Breast epithelium (tissue), 4 donors: ENCODE measurements around the gene KREMEN1. TPM values are rescaled to one million over a fixed set of nuclear protein-coding genes. Genes with fewer than 3 reads are reported as not detected.

Experiments
- DNase-seq, 2 donors: peaks; one replicate each; pipeline ENCODE4 v3.0.0-alpha.2; 2019; ENCODE audit warnings: low spot score in 2 of 2
- H3K27ac ChIP-seq, 2 donors: fragments of 200-600 bp; sonication (generic) in 1 of 2; one replicate each; pipeline ENCODE4 v1.5.1; 2016 to 2019; ENCODE audit warnings: mild to moderate bottlenecking in 1 of 2
- H3K27me3 ChIP-seq, 2 donors: fragments of 200-600 bp; sonication (generic) in 1 of 2; one replicate each; pipeline versions ENCODE4 v1.5.1 to v1.6.0; 2017 to 2019; ENCODE audit warnings: control low read depth in 1 of 2, mild to moderate bottlenecking in 1 of 2
- H3K36me3 ChIP-seq: fragments of 200-600 bp; one replicate; pipeline ENCODE4 v1.5.1; 2019
- H3K4me1 ChIP-seq, 2 donors: fragments of 200-600 bp; sonication (generic); one replicate each; pipeline ENCODE4 v1.5.1; 2016 to 2019; ENCODE audit warnings: control low read depth in 1 of 2
- H3K4me3 ChIP-seq, 3 donors: fragments of 200-600 bp; sonication (generic); 1 replicate in 2 of 3; 2 replicates in 1 of 3; pipeline ENCODE4 v1.5.1; 2016 to 2019; ENCODE audit warnings: mild to moderate bottlenecking in 3 of 3, moderate library complexity in 2 of 3
- H3K9me3 ChIP-seq, 2 donors: fragments of 200-600 bp; sonication (generic) in 1 of 2; one replicate each; pipeline ENCODE4 v1.5.1; 2016 to 2019; ENCODE audit warnings: control low read depth in 1 of 2
- CTCF ChIP-seq, 3 donors: fragments of 450-650 bp; IDR thresholded peaks; one replicate each; pipeline ENCODE4 v1.5.1; 2016 to 2017; ENCODE audit warnings: antibody characterized with exemption in 3 of 3, mild to moderate bottlenecking in 3 of 3, moderate library complexity in 3 of 3
- POLR2A ChIP-seq: fragments of 450-650 bp; IDR thresholded peaks from one replicate; pipeline ENCODE4 v1.6.1; 2016; ENCODE audit warnings: antibody characterized with exemption, mild to moderate bottlenecking, moderate library complexity
- POLR2AphosphoS5 ChIP-seq, 3 donors: sonication (generic); formaldehyde crosslinking; IDR thresholded peaks; one replicate each; pipeline ENCODE4 v1.6.1; 2017; ENCODE audit warnings: antibody characterized with exemption in 3 of 3
- intact Hi-C: fragments of 100-400 bp; cut with DNase I; formaldehyde crosslinking; loops from one replicate; pipeline ENCODE4 v1.15.1; 2023; ENCODE audit warnings: low total_unique reads
- total RNA-seq, 3 donors: library from RNA; depleted of rRNA; stranded (reverse); fragments of >200 nt; gene quantifications; one replicate each; pipeline ENCODE4 v1.1.0, GENCODE V29; 2016

KREMEN1 gene
- total RNA-seq, 3 donors from 2014 or later: 9.5 to 13.6 (median 13.5) TPM

- TF ChIP-seq POLR2AphosphoS5 (IDR thresholded peaks at IDR 0.05): no peak
- TF ChIP-seq POLR2A: no peak
- TF ChIP-seq CTCF (IDR thresholded peaks at IDR 0.05): no peak
- no peak for DNase-seq
- H3K4me3 ChIP-seq: no peak overlapping the region
- no peak overlapping the region for H3K27ac ChIP-seq
- intact Hi-C loops: no loop called here
- no peaks in the 10 kb centered on the region for H3K27me3 ChIP-seq
- no peaks in the 10 kb centered on the region for H3K4me1 ChIP-seq
- H3K36me3 ChIP-seq: no peaks in the 10 kb centered on the region
- H3K9me3 ChIP-seq: peaks cover 0 to 5% of the 10 kb centered on the region in 2 donors
These were observed 122.5 kb downstream of the KREMEN1 start for GRCh38 chr22:29195118-29195963.

GRCh38 chr22:29195964-29196666 is 123.3 kb downstream of the KREMEN1 start:
- no peak overlapping the region for H3K4me3 ChIP-seq
- no peaks in the 10 kb centered on the region for H3K4me1 ChIP-seq
- no peaks in the 10 kb centered on the region for H3K36me3 ChIP-seq
- H3K9me3 ChIP-seq: peaks cover 0 to 5% of the 10 kb centered on the region in 2 donors
- no peak for DNase-seq
- H3K27me3 ChIP-seq: no peaks in the 10 kb centered on the region
- TF ChIP-seq CTCF (IDR thresholded peaks at IDR 0.05) (no peak), POLR2A (no peak), POLR2AphosphoS5 (IDR thresholded peaks at IDR 0.05) (no peak)
- H3K27ac ChIP-seq: no peak overlapping the region
- intact Hi-C loops: no loop called here

GRCh38 chr22:29197096-29197495 is 124.3 kb downstream of the KREMEN1 start:
- Histone ChIP-seq H3K9me3 (peaks cover 0 to 5% of the 10 kb centered on the region in 2 donors), H3K27me3 (no peaks in the 10 kb centered on the region), H3K4me1 (no peaks in the 10 kb centered on the region), H3K4me3 (no peak overlapping the region), H3K27ac (no peak overlapping the region), H3K36me3 (no peaks in the 10 kb centered on the region)
- TF ChIP-seq CTCF (IDR thresholded peaks at IDR 0.05) (no peak), POLR2A (no peak), POLR2AphosphoS5 (IDR thresholded peaks at IDR 0.05) (no peak)
- intact Hi-C loops: no loop called here
- DNase-seq: no peak

- Histone ChIP-seq H3K27me3 (no peaks in the 10 kb centered on the region), H3K4me1 (no peaks in the 10 kb centered on the region), H3K27ac (no peak overlapping the region), H3K4me3 (no peak overlapping the region), H3K9me3 (peaks cover 0 to 5% of the 10 kb centered on the region in 2 donors), H3K36me3 (no peaks in the 10 kb centered on the region)
- intact Hi-C loops: no loop called here
- no peak for DNase-seq
- TF ChIP-seq CTCF (IDR thresholded peaks at IDR 0.05) (no peak), POLR2A (no peak), POLR2AphosphoS5 (IDR thresholded peaks at IDR 0.05) (no peak)
These were observed 125.4 kb downstream of the KREMEN1 start for GRCh38 chr22:29198240-29198639.
